ENCODE measurements around the gene TPRKB. TPM values are rescaled to one million over a fixed set of nuclear protein-coding genes. Genes with fewer than 3 reads are reported as not detected.
"Not testable (repeated sequence)": the region's sequence is repeated elsewhere in the genome, so short reads cannot be mapped to it uniquely, and the experiment has no call there.

TPRKB gene
- total RNA-seq, 1 experiment from 2014 or later = 42.1 TPM

DNA sequence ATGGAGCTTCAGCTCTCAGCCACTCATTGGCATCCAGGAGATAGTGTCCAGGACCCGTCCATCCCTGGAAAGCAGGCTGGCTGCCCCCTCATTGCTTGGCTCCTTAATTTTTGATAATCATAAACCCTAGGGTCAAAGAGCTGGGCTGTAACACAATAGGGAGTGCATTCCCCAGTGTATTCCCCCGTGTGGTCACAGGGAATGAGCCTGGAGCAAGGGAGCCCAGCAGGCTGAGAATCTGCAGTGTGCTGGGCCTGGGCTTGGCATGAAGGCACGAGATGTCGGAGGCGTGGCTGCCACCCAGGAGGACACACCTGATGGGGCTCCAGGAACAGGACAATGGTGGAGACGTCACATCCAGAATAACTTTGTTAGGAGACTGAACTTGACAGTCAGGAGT is 18.7 kb downstream of the TPRKB start:
- H3K4me1 Mint-ChIP-seq (ENCODE audit: low read depth, unreplicated experiment) = no peaks in the 10 kb centered on the region
- intact Hi-C loops (cut with micrococcal nuclease; ENCODE audit: unreplicated experiment) = no loop called here
- peaks cover 4% of the 10 kb centered on the region for H3K27me3 Mint-ChIP-seq (ENCODE audit: insufficient read depth, unreplicated experiment)
- ChIA-PET POLR2A (no interaction called here), CTCF (no interaction called here)
- BruUV-seq (replicated peaks) = no TSS peak
- no peak overlapping the region for H3K27ac Mint-ChIP-seq (ENCODE audit: unreplicated experiment)
- H3K36me3 ChIP-seq (ENCODE audit: control insufficient read depth, insufficient read depth, low read length) = no peaks in the 10 kb centered on the region
- no peaks in the 10 kb centered on the region for H3K9me3 ChIP-seq
- no peak overlapping the region for H3K4me3 ChIP-seq (ENCODE audit: low read depth, low read length)
- H3K4me1 ChIP-seq = no peaks in the 10 kb centered on the region
- no peak for DNase-seq
- H3K4me3 Mint-ChIP-seq (ENCODE audit: unreplicated experiment) = no peak overlapping the region
- no peaks in the 10 kb centered on the region for H3K27me3 ChIP-seq (replicated peaks; ENCODE audit: control insufficient read depth, insufficient read depth, low read length)
- no peaks in the 10 kb centered on the region for H3K9me3 Mint-ChIP-seq (ENCODE audit: unreplicated experiment)
- TF ChIP-seq CTCF (IDR thresholded peaks at IDR 0.05; ENCODE audit: insufficient read depth in 1 of 2, low read depth in 1 of 2, low read length in 1 of 2, severe bottlenecking in 1 of 2, unreplicated experiment in 1 of 2) = no peak
- H3K36me3 Mint-ChIP-seq (ENCODE audit: insufficient read depth, unreplicated experiment) = no peaks in the 10 kb centered on the region

GRCh38 chr2:73717695-73718094 is 19.4 kb downstream of the TPRKB start:
- H3K36me3 ChIP-seq (ENCODE audit: control insufficient read depth, insufficient read depth, low read length); POLR2A ChIA-PET; H3K36me3 Mint-ChIP-seq (ENCODE audit: insufficient read depth, unreplicated experiment); BruUV-seq (replicated peaks); intact Hi-C loops (cut with micrococcal nuclease; ENCODE audit: unreplicated experiment); H3K4me3 Mint-ChIP-seq (ENCODE audit: unreplicated experiment); DNase-seq; H3K4me1 ChIP-seq; H3K27ac Mint-ChIP-seq (ENCODE audit: unreplicated experiment); H3K27me3 Mint-ChIP-seq (ENCODE audit: insufficient read depth, unreplicated experiment); H3K27me3 ChIP-seq (replicated peaks; ENCODE audit: control insufficient read depth, insufficient read depth, low read length); H3K9me3 ChIP-seq; H3K9me3 Mint-ChIP-seq (ENCODE audit: unreplicated experiment); CTCF ChIA-PET; H3K4me1 Mint-ChIP-seq (ENCODE audit: low read depth, unreplicated experiment); H3K4me3 ChIP-seq (ENCODE audit: low read depth, low read length): not testable (repeated sequence)

DNA sequence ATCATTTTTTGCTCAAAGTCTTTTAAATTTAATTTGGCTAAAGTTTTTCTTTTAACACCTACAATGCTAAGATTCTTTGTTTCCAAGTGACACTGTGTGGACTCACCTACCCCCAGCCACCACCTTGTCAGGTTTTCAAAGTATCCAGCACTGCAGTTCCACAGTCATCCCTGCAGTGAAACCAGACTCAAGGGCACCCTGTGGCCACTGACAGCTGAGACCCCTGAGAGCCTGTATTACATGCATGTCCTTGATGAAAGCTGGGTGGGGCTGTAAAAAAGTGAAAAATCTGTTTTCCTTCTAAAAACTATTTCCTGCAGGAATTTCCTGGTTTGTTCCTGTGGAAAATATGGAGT is 19.9 kb downstream of the TPRKB start:
- intact Hi-C loops (cut with micrococcal nuclease; ENCODE audit: unreplicated experiment) = no loop called here
- no peaks in the 10 kb centered on the region for H3K9me3 ChIP-seq
- H3K36me3 ChIP-seq (ENCODE audit: control insufficient read depth, insufficient read depth, low read length) = no peaks in the 10 kb centered on the region
- no peak overlapping the region for H3K27ac Mint-ChIP-seq (ENCODE audit: unreplicated experiment)
- no peaks in the 10 kb centered on the region for H3K9me3 Mint-ChIP-seq (ENCODE audit: unreplicated experiment)
- no peaks in the 10 kb centered on the region for H3K27me3 ChIP-seq (replicated peaks; ENCODE audit: control insufficient read depth, insufficient read depth, low read length)
- ChIA-PET CTCF (no interaction called here), POLR2A (no interaction called here)
- no peaks in the 10 kb centered on the region for H3K4me1 Mint-ChIP-seq (ENCODE audit: low read depth, unreplicated experiment)
- H3K36me3 Mint-ChIP-seq (ENCODE audit: insufficient read depth, unreplicated experiment) = no peaks in the 10 kb centered on the region
- DNase-seq = no peak
- no TSS peak for BruUV-seq (replicated peaks)
- H3K4me1 ChIP-seq = no peaks in the 10 kb centered on the region
- H3K4me3 ChIP-seq (ENCODE audit: low read depth, low read length) = no peak overlapping the region
- H3K4me3 Mint-ChIP-seq (ENCODE audit: unreplicated experiment) = no peak overlapping the region
- peaks cover 2% of the 10 kb centered on the region for H3K27me3 Mint-ChIP-seq (ENCODE audit: insufficient read depth, unreplicated experiment)
- TF ChIP-seq CTCF (IDR thresholded peaks at IDR 0.05; ENCODE audit: insufficient read depth in 1 of 2, low read depth in 1 of 2, low read length in 1 of 2, severe bottlenecking in 1 of 2, unreplicated experiment in 1 of 2) = no peak

DNA sequence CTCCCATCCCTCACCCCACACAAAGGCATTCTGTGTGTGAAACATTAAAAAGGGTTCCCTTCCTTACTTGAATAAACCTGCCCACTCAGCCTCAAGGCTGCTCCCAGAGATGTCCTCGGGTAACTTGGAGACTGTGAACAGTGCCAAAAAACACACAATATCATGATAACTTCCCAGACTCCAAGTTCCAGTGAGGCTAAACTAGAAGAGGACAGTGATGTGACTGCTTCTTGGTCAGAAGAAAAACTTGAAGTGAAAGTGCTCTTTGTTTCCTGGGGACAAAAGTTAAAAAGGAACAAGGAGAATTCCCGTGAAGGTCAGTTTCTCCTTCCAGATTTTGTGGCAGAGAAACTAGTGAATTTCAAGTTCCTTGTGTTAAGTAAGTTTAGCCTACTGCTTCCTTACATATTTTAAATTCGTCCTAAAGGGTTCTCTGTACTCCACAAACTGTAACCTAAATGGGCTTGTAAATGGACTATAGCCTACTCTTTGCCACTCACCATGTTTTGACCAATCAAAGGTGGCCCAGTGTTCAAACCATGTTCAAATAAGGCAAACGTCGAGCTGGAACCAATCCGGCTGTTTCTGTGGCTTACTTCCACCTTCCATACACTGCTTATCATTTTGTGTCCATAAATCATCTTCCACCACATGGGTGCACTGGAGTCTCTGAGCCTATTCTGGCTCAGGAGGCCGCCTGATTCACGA is 20.4 kb downstream of the TPRKB start:
- Mint-ChIP-seq H3K36me3 (ENCODE audit: insufficient read depth, unreplicated experiment) (no peaks in the 10 kb centered on the region), H3K4me3 (ENCODE audit: unreplicated experiment) (no peak overlapping the region), H3K27me3 (ENCODE audit: insufficient read depth, unreplicated experiment) (peaks cover 2% of the 10 kb centered on the region), H3K9me3 (ENCODE audit: unreplicated experiment) (no peaks in the 10 kb centered on the region), H3K4me1 (ENCODE audit: low read depth, unreplicated experiment) (no peaks in the 10 kb centered on the region), H3K27ac (ENCODE audit: unreplicated experiment) (no peak overlapping the region)
- no peak for TF ChIP-seq CTCF (IDR thresholded peaks at IDR 0.05; ENCODE audit: insufficient read depth in 1 of 2, low read depth in 1 of 2, low read length in 1 of 2, severe bottlenecking in 1 of 2, unreplicated experiment in 1 of 2)
- Histone ChIP-seq H3K9me3 (no peaks in the 10 kb centered on the region), H3K36me3 (ENCODE audit: control insufficient read depth, insufficient read depth, low read length) (no peaks in the 10 kb centered on the region), H3K4me1 (no peaks in the 10 kb centered on the region), H3K27me3 (replicated peaks; ENCODE audit: control insufficient read depth, insufficient read depth, low read length) (no peaks in the 10 kb centered on the region), H3K4me3 (ENCODE audit: low read depth, low read length) (no peak overlapping the region)
- ChIA-PET POLR2A (no interaction called here), CTCF (no interaction called here)
- DNase-seq = no peak
- intact Hi-C loops (cut with micrococcal nuclease; ENCODE audit: unreplicated experiment) = no loop called here
- no TSS peak for BruUV-seq (replicated peaks)
